GM18511 (cell line): ENCODE measurements around the gene DYDC2.
"Not testable (repeated sequence)": the region's sequence is repeated elsewhere in the genome, so short reads cannot be mapped to it uniquely, and the experiment has no call there.

Experiments used
- ATAC-seq: cut with Tn5 transposase; IDR thresholded peaks from one replicate; pipeline ENCODE4 v1.9.1; 2021; ENCODE audit warnings: mild to moderate bottlenecking, moderate library complexity; ENCODE audit not compliant: unreplicated experiment

The DYDC2 gene, protein sequence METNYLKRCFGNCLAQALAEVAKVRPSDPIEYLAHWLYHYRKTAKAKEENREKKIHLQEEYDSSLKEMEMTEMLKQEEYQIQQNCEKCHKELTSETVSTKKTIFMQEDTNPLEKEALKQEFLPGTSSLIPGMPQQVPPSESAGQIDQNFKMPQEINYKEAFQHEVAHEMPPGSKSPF

DNA sequence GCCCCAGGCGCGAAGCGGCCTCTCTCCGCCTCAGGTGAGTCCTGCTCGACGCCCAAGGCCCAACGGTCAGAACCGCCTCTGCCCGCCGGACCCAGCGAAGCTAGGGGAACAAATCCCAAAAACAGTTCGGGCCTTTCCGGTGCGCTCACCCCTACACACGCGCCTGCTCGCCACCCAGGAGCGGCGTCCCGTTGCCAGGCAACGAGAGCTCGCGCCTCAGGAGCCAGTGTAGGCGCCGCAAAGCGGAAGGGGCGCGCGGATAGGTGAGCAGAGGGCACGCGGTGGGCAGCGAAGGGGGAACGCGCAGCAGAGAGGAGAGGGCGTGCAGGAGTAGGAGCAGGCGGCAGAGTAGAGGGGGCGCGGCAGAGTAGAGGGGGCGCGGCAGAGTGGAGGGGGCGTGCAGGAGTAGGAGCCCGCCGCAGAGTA is at the start of gene DYDC2, which contains the start of gene DYDC1:
Gene DYDC2, plus strand, starts transcription at position 219 of the 426 bp plus-strand sequence. CDS start 5,663 bp downstream, outside the sequence.
Gene DYDC1, minus strand, starts transcription at position 193 of the 426 bp plus-strand sequence. CDS start 4,154 bp downstream, outside the sequence.
- ATAC-seq: peak; percentile 98

DNA sequence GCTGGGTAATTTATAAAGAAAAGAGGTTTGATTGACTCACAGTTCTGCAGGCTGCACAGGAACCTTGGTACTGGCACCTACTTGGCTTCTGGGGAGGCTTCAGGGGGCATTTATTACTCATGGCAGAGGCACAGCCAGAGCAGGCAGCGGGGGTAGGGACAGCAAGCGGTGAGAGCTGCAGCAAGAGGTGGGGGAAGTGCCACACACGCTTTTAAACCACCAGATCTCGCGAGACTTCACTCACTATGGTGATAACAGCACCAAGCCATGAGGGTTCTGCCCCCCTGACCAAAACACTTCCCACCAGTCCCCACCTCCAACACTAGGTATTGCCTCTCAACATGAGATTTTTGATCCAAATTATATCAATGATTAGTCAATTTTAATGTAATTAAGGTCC is 43.1 kb upstream of the DYDC2 start:
- no peak for ATAC-seq

DNA sequence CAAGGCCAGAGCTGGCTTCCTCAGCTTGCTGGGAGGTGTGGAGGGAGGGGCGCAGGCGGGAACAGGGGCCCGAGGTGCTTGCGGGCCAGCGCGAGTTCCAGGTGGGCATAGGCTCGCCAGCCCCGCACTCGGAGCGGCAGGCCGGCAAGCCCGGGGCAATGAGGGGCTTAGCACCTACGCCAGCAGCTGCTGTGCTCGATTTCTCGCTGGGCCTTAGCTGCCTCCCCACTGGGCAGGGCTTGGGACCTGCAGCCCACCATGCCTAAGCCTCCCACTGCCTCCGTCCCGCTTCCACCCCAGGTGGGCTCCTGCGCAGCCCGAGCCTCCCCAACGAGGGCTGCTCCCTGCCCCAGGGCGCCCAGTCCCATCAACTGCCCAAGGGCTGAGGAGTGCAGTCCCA is 41.2 kb upstream of the DYDC2 start:
- no peak for ATAC-seq

DNA sequence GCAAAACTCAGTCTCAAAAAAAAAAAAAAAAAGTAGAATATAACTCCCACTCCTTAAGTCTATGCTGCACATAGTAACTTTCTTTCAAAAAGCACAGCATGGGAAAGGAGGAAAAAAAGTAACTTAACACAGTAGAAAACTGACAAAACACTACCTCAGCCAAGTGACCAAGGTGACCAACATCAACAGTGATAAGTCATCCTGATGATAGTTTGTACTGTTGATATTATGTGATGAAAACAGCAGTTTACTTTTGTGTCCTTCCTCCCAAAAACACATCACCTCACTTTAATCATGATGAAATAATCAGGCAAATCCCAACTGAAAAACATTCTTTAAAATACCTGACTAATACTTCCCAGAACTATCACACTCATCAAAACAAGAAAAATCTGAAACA is 37.8 kb upstream of the DYDC2 start:
- no peak for ATAC-seq

DNA sequence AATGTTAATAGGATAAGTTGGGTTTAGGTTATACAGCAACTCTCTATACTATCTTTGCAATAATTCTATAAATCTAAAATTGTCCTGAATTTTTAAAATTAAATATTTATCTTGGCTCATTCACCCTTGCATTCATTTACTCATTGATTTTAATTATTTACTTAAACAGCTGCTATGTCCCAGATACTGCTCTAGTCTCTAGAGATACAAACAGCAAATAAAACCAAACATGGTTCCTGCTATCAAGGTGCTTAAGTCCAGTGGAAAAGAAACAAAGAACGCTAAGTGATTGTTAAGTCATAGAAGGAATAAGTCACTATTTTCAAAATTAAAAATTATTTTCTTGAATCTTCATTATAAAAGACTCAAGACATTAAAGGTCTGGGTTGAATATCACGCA is 37.3 kb upstream of the DYDC2 start:
- ATAC-seq: no peak

DNA sequence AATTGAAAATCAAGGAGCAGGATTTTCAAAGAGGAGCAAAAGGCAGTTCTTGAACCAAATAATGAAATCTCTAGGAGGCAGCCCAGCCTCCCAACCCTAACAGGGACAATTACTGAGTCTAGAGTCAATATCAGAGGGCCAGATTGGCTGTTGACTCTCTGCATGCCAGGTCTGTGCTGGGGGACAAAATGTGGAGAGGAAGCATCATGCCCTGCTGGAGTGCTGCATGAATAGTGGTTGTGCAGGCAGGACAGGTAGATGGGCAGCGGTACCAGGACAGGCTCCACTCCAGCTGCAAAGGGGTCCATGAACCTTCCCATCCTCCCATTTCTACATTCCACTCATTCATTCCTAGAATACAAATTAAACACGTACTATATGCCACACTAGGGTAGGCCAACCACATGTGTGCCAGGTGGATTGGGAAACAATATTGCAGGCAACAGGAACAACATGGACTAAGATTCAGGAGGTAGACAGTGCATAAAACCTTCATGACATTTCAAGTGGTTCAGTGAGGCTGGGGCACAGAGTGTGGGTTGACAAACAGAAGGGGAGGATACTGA is 36.8 kb upstream of the DYDC2 start:
- ATAC-seq: no peak

DNA sequence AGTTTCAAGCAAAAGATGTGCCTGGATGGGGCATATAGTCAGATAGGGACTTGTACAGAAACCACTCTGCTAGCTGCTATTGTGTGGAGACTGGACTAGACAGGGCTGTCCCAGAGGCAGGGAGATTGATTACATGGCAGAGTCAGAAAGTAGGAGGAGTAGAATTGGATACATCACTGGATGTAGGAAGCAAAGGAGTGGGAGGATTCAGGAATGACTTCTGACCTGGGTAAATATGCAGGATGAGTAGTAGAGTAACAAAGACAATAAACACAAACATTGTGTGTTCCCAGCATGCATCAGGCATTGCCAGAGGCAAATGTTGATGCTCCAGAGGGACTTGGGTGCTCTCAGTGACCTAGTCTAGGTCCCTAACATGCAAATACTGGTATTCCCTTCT is 36.2 kb upstream of the DYDC2 start:
- no peak for ATAC-seq

DNA sequence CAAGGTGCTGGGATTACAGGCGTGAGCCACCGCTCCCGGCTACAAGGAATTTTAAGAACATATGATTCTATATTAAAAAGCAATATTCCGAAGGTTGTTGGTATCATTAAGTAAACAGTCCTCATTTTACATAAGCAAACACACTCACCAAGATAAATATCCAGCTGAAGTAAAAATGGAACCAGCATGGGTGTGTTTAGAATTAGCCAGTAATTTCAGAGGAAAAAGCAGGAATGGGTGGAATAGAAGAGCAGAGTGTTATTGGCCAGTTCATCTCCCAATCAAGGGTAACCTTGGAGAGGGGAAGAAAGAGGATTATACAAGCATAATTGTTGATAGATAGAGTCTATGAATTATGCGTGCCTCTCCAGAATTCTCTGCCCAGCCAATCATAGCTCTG is 35.4 kb upstream of the DYDC2 start:
- ATAC-seq: no peak

DNA sequence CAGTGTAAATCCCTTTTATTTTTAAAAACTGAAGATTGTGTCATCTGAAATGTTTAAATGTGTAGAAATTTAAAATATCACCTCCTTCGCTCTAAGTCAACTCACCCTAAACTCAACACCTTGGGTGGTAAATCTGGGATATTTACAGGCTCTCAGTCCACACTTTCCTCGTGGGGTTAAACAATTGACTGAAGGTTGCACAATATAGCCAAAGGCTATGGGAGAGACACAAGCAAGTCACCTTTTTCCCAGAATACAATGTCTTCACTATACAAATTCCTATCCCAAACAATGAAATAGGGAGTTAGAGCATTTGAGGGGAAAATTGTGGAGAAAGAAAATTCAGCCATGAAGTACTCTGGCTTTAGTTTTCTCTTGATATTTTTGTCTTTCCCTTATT is 34.4 kb upstream of the DYDC2 start:
- no peak for ATAC-seq

DNA sequence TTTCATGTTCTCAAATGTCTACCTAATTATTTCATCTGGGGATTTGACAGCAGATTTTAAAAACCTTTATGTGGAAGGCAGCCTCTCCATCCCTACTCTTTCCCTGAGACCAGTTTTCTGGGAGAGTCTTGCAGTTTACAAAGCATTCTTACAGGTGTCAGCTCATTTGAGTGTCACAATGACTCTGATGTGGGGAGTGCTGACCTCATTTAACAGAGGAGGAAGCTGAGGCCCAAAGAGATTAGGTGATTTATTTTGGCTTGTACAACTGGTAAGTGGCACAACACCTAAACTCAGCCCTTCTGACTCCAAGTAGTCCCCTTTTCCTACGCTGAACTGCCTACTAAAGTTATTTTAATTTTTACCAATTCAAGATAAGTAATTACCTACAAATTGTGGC is 33.9 kb upstream of the DYDC2 start:
- ATAC-seq: no peak

DNA sequence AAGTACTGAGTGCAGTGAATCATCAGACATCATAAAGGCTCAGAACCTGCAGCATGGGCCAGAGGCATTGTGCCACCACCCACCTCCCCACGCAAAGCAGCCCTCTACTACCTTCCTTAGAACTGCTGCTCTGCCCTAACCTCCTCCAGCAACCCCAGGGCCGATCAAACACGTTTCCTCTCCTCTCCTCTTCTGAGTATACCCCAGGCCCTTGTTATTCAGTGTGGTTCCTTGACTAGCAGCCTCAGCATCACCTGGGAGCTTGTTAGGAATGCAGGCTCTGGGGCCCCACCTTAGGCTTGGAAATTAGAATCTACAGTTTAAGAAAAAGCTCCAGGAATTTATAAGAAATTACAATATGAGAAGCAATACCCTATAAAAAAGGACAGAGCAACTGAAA is 33.3 kb upstream of the DYDC2 start:
- no peak for ATAC-seq

DNA sequence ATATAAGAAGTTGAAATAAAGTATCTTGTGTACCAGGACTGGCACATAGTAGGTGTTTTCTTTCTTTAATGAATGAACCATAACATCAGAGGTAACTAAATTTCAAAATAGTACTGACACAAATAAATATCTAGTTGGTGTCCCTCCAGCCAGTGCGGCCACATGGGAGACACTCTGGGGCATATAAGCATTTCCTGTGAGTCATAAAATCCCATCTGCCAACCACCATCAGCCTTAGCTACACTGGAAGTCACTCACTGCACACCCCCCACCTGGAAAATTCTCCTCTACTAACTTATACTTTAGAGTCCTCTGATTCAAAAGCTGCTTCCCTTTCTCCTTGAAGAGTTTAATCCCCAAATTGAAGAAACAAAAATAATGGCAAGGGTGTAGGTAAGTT is 32.5 kb upstream of the DYDC2 start:
- no peak for ATAC-seq

DNA sequence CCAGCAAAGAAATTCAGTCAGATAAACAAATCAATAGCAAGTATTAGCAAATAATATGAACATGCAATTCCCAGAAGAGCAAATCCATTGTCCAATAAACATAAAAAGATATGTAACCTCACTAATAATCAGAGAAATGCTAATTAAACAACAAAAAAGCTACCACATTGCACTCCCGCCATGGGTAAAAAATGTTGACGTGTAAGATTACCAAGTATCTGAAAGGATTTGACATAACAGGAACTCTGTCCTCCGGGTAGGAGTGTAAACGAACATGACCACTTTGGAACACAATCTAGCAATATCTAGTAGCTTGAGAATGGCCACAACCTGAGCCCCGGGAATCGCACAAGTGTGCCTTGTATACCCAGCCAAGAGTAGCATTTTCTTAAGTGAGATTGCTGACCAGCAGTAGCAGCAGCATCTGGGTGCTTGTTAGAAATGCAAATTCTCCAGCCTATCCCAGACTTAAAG is 31.7 kb upstream of the DYDC2 start:
- ATAC-seq: no peak

DNA sequence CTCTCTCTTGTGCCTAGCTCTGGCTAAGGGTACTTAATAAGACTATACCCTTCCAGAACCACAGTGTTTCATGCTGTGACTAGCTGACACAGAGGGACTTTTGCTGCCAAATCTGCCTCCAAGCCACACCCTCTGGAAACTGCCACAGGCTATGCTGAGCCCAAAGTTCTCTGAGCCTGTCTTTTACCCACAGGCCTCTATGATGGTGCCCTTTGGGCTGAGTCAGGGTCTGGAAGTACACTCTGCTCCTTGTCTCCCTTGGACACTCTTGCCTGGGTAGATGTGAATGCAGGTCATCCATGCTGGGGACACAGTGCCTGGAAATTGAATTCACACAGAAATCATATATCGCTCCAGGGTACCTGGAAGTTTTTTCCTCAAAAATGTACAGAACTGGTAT is 22.6 kb upstream of the DYDC2 start:
- ATAC-seq: no peak

DNA sequence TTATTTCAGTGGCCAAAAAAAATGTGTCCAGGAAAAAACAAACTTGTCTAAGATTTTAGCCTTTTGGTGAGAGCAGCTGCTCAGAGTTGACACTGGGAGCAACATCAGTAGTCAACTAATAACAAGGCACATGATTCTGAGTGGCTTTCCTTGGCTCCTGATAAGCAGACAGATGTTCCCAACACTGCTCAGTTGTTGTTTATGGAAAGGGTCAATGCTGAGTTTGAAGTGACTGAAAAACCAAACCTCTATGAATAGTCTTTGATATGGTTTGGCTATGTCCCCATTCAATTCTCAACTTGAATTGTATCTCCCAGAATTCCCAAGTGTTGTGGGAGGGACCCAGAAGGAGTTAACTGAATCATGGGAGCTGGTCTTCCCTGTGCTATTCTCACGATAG is 12.3 kb upstream of the DYDC2 start:
- ATAC-seq: no peak

DNA sequence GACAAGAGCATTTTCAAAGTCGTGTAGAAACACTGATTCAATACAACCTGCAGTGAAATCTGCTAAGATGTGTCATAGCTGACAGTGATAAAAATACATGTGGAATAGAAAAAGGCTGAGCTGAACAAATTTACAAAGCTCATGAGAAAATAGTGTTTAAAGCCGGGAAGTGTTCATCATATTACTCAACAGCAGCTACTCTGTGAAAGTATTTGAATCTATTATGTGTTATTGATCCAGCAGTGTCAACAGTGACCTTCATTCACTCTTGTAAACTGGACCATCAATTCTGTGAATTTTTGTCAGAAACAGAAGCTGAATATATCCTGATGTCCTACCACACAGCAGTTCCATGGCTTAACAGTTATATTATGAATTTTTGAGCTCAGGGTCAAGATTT is 11.7 kb upstream of the DYDC2 start:
- no peak for ATAC-seq

DNA sequence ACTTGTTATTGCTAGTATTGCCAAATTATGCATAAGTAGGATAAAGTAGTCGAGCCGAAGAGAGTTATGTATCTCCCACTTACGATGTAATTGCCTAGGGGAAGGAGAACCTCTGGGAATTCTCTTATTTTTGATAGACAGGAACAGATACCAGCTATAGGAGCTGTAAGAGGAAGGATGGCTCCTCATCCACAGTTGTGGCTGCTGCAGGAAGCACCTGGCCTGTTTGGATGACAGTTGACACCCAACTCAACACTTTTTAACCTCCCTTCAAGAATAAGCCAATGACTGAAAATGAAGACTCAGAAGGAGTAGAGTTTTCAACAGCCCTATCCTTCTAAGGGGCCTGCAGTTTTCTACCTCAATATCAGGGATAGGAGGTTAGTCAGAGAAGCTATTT is 6.3 kb upstream of the DYDC2 start:
- ATAC-seq: no peak

DNA sequence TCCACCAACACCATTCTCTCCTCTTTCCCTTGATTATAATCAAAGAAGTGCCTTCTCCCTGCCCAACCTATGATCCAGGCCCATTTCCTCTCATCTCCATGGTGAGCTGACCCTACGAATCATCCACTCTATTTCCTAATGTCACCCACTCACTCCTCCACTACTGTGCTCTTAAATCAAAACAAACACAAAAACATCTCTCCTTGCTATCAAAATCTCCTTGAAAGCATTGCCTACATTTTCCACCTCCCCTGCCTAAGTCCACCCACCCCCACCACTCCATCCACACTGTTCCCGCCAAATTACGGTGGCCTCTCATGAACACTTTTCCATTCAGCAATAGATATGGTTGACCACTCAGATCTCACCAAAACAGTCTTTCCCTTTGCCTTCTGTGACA is 5.4 kb upstream of the DYDC2 start:
- ATAC-seq: no peak

DNA sequence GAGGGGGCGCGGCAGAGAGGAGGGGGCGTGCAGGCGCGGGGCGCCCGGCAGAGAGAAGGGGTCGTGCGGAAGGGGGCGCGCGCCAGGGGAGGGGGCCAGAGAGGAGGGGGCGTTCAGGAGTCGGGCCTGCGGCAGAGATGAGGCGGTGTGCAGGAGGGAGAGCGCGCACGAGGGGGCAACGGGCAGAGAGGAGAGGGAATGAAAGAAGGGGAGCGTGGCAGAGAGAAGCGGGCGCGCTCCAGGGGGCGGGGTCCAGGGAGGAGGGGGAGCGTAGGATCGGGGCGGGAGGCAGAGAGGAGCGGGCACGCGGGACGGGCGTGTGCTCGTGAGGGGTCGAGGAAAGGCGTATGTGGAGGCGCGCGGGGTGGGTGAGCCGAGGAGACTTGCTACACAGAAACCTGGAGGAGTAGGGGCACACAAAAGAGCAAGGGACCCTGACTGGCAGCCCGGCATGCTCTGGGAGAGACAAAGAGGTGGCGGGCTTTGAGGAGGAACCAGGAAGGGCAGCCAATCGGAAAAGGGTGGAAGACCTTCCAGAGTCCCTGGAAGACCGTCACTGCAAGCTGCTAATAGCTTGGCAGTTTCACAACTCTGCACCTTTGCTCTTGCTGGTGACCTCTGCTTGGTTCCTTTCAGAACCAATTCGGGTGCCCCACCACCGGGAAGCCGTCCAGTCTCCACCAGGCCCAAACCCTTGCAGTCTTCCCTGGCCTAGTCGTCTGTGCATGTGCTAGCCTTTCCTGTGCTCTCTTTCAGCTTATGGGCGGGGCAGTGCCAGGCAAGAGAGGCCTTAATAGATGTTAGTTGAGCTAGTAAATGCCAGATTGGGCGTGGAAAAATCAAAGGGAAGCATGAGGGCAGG is 639 bp downstream of the DYDC2 start:
- ATAC-seq: no peak

DNA sequence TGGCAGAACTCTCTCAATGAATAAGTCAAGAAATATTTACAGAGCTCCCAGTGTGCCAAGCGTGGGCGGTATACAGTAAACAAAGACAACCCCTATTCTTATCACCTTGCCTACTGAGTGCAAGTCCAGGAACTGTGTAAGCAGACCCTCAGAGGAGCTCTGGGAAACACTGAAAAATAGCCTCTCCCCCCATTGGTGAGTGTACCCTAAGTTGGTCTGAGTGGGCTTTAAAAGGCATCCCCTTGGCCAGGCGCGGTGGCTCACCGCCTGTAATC is 1.2 kb downstream of the DYDC2 start:
- ATAC-seq: no peak

DNA sequence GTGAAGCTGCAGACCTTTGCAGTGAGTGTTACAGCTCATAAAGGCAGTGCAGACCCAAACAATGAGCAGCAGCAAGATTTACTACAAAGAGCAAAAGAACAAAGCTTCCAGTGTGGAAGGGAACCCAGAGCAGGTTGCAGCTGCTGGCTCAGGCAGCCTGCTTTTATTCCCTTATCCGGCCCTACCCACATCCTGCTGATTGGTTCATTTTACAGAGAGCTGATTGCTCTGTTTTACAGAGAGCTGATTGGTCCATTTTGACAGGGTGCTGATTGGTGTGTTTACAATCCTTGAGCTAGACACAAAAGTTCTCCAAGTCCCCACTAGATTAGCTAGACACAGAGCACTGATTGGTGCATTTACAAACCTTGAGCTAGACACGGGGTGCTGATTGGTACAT is 2.3 kb downstream of the DYDC2 start:
- ATAC-seq: not testable (repeated sequence)

DNA sequence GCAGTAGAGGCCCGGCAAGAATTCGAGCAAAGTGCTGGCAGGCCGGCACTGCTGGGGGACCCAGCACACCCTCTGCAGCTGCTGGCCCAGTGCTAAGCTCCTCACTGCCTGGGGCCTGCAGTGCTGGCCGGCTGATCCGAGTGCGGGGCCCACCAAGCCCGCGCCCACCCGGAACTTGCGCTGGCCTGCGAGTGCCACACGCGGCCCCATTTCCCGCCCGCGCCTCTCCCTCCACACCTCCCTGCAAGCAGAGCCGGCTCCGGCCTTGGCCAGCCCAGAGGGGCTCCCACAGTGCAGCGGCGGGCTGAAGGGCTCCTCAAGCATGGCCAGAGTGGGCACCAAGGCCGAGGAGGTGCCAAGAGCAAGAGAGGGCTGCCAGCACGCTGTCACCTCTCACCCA is 3.1 kb downstream of the DYDC2 start:
- no peak for ATAC-seq
